ENCODE results near the gene NFATC4.
"Not testable (repeated sequence)": the region's sequence is repeated elsewhere in the genome, so short reads cannot be mapped to it uniquely, and the experiment has no call there.

Gene NFATC4

GRCh38 chr14:24367514-24368211, at the start of gene NFATC4:
Gene NFATC4, plus strand, starts transcription at chr14:24368184. Its CDS starts 157 bp downstream, at chr14:24368341.
- peak; percentile 92 for DNase-seq

- no peak for DNase-seq
Measured at GRCh38 chr14:24321212-24321975, 46.6 kb upstream of the NFATC4 start.

- no peak for DNase-seq
Measured at GRCh38 chr14:24322672-24323071, 45.3 kb upstream of the NFATC4 start.

- DNase-seq: no peak
Measured at GRCh38 chr14:24323341-24323740, 44.6 kb upstream of the NFATC4 start.

GRCh38 chr14:24324024-24324423, 44.0 kb upstream of the NFATC4 start:
- DNase-seq: no peak

- DNase-seq: no peak
Measured at GRCh38 chr14:24325041-24325530, 42.9 kb upstream of the NFATC4 start.

- DNase-seq: no peak
Measured at GRCh38 chr14:24325963-24326362, 42.0 kb upstream of the NFATC4 start.

GRCh38 chr14:24327303-24327702, 40.7 kb upstream of the NFATC4 start:
- no peak for DNase-seq

GRCh38 chr14:24327914-24328313, 40.1 kb upstream of the NFATC4 start:
- DNase-seq: not testable (repeated sequence)

- no peak for DNase-seq
Measured at GRCh38 chr14:24329073-24329663, 38.8 kb upstream of the NFATC4 start.

- DNase-seq: no peak
Measured at GRCh38 chr14:24329736-24330135, 38.2 kb upstream of the NFATC4 start.

- DNase-seq: no peak
Measured at GRCh38 chr14:24330973-24331674, 36.9 kb upstream of the NFATC4 start.

GRCh38 chr14:24331731-24332267, 36.2 kb upstream of the NFATC4 start:
- DNase-seq: no peak

- DNase-seq: peak; percentile 59
Measured at GRCh38 chr14:24332268-24332993, 35.6 kb upstream of the NFATC4 start.

- no peak for DNase-seq
Measured at GRCh38 chr14:24334431-24335291, 33.3 kb upstream of the NFATC4 start, which contains the start of gene ADCY4. Gene ADCY4, minus strand, starts transcription at chr14:24335071. Its CDS starts 419 bp downstream, at chr14:24334652.

GRCh38 chr14:24335461-24336171, 32.4 kb upstream of the NFATC4 start:
- no peak for DNase-seq

- no peak for DNase-seq
Measured at GRCh38 chr14:24337144-24337823, 30.7 kb upstream of the NFATC4 start.

GRCh38 chr14:24337824-24338175, 30.2 kb upstream of the NFATC4 start:
- no peak for DNase-seq

- DNase-seq: no peak
Measured at GRCh38 chr14:24338843-24339242, 29.1 kb upstream of the NFATC4 start.
